Duodenal mucosa (tissue), 2 donors: Measurements from ENCODE around the gene DCUN1D2.

Source experiments
- H3K27ac ChIP-seq: one replicate; pipeline ENCODE4 v1.7.0; 2013; ENCODE audit warnings: low read depth, low read length
- H3K27me3 ChIP-seq, 2 donors: one replicate each; pipeline ENCODE4 v1.7.0; 2013; ENCODE audit warnings: low read length in 2 of 2, control low read depth in 1 of 2; ENCODE audit not compliant: insufficient read depth in 2 of 2, control insufficient read depth in 1 of 2
- H3K36me3 ChIP-seq, 2 donors: one replicate each; pipeline ENCODE4 v1.7.0; 2013; ENCODE audit warnings: low read length in 2 of 2, control low read depth in 1 of 2; ENCODE audit not compliant: insufficient read depth in 2 of 2, control insufficient read depth in 1 of 2
- H3K4me1 ChIP-seq, 2 donors: one replicate each; pipeline ENCODE4 v1.7.0; 2013; ENCODE audit warnings: low read length in 2 of 2, control low read depth in 1 of 2; ENCODE audit not compliant: insufficient read depth in 2 of 2, control insufficient read depth in 1 of 2
- H3K4me3 ChIP-seq, 2 donors: one replicate each; pipeline ENCODE4 v1.7.0; 2013; ENCODE audit warnings: low read length in 2 of 2, low read depth in 1 of 2
- H3K9ac ChIP-seq, 2 donors: one replicate each; pipeline ENCODE4 v1.7.0; 2013; ENCODE audit warnings: low read length in 2 of 2, low read depth in 1 of 2
- H3K9me3 ChIP-seq, 2 donors: one replicate each; pipeline ENCODE4 v1.7.0; 2013; ENCODE audit warnings: low read length in 2 of 2, control low read depth in 1 of 2; ENCODE audit not compliant: control insufficient read depth in 1 of 2

DCUN1D2 gene

DNA sequence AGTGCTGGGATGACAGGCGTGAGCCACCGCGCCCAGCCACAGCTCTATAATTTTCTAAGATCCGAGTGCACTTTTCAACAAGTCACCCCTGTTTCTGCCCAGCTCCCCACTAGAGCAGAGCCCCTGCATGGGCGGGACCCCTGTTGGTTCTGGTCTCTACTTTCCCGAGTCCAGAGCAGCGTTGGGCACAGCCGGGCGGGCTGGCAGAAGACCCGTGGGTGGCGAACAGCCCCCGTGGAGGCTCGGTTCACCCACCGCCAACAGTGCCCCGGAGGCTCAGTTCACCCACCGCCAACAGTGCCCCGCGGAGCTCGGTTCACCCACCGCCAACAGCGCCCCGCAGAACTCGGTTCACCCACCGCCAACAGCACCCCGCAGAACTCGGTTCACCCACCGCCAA, 78.1 kb downstream of the DCUN1D2 start:
- no peak overlapping the region for H3K4me3 ChIP-seq

DNA sequence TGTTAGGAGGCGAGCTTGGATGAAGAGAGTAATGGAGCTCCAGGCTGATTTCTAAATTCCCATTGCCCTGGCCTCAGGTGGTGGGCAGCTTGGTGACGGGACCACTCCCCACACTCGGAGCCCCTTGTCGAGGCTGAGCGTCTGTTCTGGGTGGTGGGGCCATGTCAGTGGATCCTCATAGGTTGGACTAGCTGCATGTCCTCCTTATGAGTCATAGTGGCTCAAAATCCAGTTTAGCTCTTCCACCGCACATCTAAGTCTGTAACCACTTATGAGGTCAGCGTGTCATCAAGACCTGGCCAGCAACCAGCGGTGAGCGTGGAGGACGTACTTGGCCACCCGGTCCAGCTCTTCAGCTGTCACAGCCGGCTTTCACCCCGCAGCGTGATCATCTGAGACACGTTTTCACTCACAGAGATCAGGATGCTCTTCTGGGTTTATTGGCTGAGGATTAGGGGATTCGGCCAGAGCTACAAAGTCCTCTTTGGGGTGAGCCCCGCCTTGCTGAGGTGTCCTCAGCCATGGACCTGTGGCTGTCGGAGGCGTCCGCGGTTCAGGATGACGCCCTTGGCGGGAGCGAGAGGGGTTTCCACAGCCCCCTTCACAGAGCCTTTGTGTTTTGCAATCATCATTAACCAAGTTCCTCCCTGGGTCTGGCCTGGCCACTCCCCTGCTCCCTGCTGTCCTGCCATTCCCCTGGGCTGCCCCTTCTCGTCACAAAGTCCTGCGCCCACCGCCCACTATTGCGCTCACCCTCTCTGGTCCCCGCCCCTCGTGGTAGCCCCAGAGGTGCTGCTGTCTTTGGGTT, 79.1 kb downstream of the DCUN1D2 start:
- Histone ChIP-seq H3K9ac (no peak overlapping the region), H3K27ac (no peak overlapping the region), H3K9me3 (no peaks in the 10 kb centered on the region), H3K27me3 (peaks cover 0 to 5% of the 10 kb centered on the region in 2 donors), H3K4me3 (no peak overlapping the region), H3K36me3 (no peaks in the 10 kb centered on the region), H3K4me1 (no peaks in the 10 kb centered on the region)

More for the DNA sequence above, 78.1 kb downstream of the DCUN1D2 start:
- H3K36me3 ChIP-seq: no peaks in the 10 kb centered on the region
- H3K27me3 ChIP-seq: peaks cover 0 to 5% of the 10 kb centered on the region in 2 donors
- H3K9me3 ChIP-seq: no peaks in the 10 kb centered on the region
- no peak overlapping the region for H3K27ac ChIP-seq
- H3K9ac ChIP-seq: no peak overlapping the region
- H3K4me1 ChIP-seq: no peaks in the 10 kb centered on the region

DNA sequence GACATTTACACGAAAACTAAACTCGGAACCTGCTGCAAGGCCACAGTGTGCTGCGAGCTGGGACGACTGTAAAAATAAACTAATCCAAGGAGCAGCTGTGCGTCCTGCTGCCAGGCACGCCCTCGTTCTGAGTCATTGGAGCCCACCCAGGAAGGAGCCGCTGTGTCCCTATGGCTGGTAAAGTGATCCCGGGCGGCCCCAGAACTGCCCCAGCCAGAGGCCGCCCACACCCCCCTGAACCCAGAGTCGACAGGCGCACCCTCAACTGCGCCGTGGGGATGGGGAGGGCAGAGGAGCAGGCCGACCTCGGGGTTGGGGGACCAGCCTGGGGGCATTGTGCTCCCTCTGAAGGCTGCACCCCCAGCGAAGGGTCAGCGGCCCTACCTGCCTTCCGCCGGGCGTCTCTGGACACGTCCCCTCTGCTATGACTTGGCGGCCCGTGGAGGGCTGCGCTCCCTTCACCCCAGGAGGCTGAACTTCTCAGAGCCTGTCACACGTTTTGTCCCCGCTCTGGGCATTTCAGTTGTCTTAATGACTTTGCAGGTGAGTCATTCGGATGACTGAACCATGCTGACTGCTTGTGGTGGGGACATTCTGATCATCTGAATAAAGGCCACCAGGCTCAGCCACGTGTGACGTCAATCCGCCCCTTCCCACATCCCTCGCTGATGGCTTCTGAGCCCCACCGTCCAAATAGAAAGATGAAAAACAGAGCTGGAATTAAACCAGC, 79.9 kb downstream of the DCUN1D2 start:
- no peak overlapping the region for H3K9ac ChIP-seq
- H3K4me1 ChIP-seq: no peaks in the 10 kb centered on the region
- H3K9me3 ChIP-seq: no peaks in the 10 kb centered on the region
- H3K27me3 ChIP-seq: no peaks in the 10 kb centered on the region
- no peaks in the 10 kb centered on the region for H3K36me3 ChIP-seq
- no peak overlapping the region for H3K4me3 ChIP-seq
- H3K27ac ChIP-seq: peak overlapping the region; percentile 5

DNA sequence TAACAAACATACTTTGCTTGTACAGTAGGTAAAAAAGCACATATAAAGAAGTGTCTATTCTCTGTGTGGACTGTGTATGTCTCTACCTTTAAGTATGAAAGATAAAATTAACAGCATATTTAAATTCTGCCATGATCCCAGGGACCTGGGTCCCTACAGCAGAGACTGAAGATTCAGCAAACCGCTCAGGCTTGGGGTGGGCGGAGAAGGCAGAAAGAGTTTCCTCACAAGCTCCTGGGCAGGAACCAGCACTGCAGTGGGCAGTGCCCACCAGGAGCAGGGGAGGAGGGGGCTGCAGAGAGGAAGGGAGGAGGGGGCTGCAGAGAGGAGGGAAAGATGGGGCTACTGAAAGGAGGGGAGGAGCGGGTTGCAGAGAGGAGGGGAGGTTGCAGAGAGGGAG, 81.9 kb downstream of the DCUN1D2 start:
- no peak overlapping the region for H3K4me3 ChIP-seq
- H3K9ac ChIP-seq: no peak overlapping the region
- no peak overlapping the region for H3K27ac ChIP-seq
- H3K9me3 ChIP-seq: no peaks in the 10 kb centered on the region
- H3K36me3 ChIP-seq: no peaks in the 10 kb centered on the region
- H3K4me1 ChIP-seq: no peaks in the 10 kb centered on the region
- H3K27me3 ChIP-seq: no peaks in the 10 kb centered on the region

DNA sequence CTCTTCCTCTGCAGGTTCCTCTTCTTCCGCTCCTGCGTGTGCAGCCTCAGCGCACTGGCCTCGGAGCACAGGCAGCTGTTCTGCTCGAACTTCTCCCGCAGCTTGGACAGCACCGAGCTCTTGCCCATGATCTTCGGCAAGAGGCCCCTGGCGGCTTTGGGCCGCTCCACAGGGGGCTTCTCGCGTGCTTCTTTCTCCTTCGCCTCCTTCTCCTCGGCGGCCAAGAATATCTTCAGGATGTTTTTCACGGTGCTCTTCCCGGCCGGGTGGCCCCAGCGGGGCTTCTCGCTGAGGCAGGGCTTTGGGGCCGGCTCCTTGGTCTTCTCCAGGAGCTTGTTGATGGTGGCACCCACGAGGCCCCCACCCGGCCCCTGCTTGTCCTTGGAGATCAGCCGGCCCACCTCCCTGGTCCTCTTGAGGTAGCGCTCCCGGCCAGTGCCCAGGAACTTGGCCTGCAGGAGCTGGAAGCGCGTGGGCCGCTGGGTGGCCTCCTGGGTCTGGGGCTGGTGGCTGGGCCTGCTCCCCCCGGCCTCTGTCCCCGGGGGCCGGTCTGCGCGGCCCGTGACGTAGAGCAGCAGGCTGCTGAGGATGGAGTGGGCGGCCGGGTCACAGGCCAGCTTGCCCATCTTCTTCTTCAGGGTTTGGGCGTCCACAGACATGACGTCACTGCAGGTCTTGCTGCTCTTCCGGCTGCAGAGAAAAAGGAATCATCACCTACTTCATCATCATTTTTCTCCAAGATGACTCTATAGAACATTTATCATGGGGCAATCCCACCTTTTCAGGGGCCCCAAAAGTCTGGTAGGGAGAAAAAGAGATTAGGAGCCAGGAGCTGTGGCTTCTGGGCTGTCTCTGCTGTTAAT, 82.7 kb downstream of the DCUN1D2 start:
- Histone ChIP-seq H3K9me3 (no peaks in the 10 kb centered on the region), H3K36me3 (no peaks in the 10 kb centered on the region), H3K27me3 (no peaks in the 10 kb centered on the region), H3K4me3 (no peak overlapping the region), H3K27ac (no peak overlapping the region), H3K4me1 (no peaks in the 10 kb centered on the region), H3K9ac (no peak overlapping the region)

DNA sequence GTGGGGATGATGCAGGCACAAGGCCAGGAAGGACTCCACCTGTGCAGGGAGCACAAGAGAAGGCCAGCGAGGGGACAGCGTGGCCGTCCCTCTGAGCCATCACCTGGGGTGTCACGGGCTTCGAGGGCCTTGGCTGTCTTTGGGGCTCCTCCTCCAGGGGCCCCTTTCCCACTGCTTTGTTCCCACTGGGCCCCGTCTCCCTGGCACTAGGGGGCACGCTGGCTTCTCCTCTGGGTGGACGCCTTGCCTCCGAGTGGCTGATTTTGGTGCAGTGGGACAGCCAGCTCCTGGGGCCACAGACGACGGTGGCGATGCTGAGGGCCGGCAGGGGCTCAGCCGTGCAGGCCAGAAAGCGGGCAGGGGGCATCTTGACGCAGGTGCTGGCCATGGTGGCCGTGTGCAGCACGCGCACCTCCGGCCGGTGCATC, 83.4 kb downstream of the DCUN1D2 start:
- no peak overlapping the region for H3K4me3 ChIP-seq
- H3K4me1 ChIP-seq: no peaks in the 10 kb centered on the region
- H3K27ac ChIP-seq: no peak overlapping the region
- no peaks in the 10 kb centered on the region for H3K9me3 ChIP-seq
- no peaks in the 10 kb centered on the region for H3K36me3 ChIP-seq
- H3K9ac ChIP-seq: no peak overlapping the region
- no peaks in the 10 kb centered on the region for H3K27me3 ChIP-seq

DNA sequence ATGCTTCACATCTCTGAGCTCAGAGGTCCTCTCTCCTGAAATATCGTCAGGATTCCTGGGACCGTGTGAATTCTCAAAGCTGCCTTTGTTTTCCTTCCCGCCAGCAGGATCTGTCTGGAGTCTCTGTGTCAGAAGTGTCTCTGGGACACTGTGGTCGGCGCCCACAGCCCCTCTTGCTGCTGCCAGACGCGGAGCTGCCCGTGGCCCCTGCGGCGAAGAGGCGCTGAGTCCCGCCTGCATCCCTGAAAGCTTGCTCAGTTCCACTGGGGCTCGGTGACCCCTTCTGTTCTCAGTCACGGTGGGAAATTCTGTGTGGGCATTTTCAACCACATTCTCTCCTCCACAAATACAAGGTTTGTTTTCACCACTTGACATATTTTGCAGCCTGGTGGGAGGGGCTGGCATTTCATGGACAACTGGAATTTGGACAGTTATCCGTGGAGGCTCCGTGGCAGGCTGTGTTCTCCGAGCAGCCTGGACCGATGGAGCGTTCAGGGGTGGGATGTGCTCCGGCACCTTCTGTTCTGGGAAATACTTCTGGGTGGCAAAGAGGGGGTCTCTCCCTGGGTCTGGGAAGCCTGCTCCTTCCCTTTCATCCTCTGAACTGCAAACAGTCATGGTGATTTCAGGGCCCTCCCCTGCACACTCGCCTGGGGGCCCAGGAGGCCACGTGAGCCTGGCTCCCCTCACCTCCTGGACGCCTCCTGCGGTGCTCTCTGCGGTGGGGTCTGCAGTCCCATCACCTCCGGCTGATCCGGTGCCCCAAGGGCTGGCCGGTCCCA, 84.0 kb downstream of the DCUN1D2 start:
- Histone ChIP-seq H3K27me3 (no peaks in the 10 kb centered on the region), H3K27ac (no peak overlapping the region), H3K4me1 (no peaks in the 10 kb centered on the region), H3K4me3 (no peak overlapping the region), H3K9ac (no peak overlapping the region), H3K36me3 (no peaks in the 10 kb centered on the region), H3K9me3 (no peaks in the 10 kb centered on the region)
